ENCODE results near the gene F12.

DNA sequence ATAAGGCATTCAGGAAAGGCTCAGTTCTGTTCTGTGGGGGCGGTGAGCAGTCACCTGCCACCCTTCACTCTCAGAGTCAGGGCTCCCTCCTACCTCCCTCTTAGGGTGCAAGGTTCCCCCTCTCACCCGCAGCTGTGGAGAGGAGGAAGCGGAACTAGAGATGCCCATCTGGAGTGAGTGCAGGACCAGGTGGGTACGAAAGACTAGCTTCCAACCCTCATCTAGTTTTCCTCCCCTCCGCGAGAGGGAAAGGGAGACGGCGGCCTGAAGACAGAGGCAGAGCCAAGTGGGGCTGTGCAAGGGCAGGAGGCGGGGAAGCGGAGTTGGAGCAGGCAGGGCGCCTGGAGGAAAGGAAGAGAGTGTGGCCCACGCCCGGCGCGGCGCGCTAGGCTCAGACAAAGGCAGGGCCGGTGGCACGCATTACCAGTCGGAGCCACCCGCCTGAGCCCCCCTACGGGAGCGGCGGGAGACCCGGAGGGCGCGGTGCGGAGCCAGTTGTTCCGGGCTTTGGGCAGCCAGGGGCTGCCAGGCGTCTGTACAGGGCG, 44.6 kb upstream of the F12 start:
- no peak for TF ChIP-seq CTCF (conservative IDR thresholded peaks at IDR 0.05; ENCODE audit: low read length)
- no peak for TF ChIP-seq EZH2phosphoT487 (IDR thresholded peaks at IDR 0.05; ENCODE audit: borderline replicate concordance, low read depth, low read length)
